GM12878 (cell line): ENCODE data around the gene SKAP1. TPM values are rescaled to one million over a fixed set of nuclear protein-coding genes. Genes with fewer than 3 reads are reported as not detected.
A peak's percentile ranks its signal among the peaks of the same experiment; 100 is the strongest.

Experiments
- ATAC-seq: fragments of 200-7000 bp; cut with Tn5 transposase; 3 replicates; pipeline ENCODE4 v1.9.1; 2020; ENCODE audit warnings: mild to moderate bottlenecking, moderate library complexity
- BruUV-seq: library from RNA; stranded (reverse); fragments of 400-500 nt; replicated peaks from 2 replicates; lab custom pipeline; 2021; lab: Mats Ljungman, UMichigan
- CTCF ChIA-PET: fragments of 300-600 bp; sonication (Branson Sonifier 250); formaldehyde crosslinking; extraction: SDS; loops from one replicate; lab custom pipeline; 2021; ENCODE audit warnings: inconsistent platforms; lab: Yijun Ruan, JAX
- POLR2A ChIA-PET: fragments of 350-600 bp; formaldehyde crosslinking; extraction: SDS; loops from one replicate; lab custom pipeline; 2021; ENCODE audit warnings: inconsistent platforms; lab: Charles Lee
- RAD21 ChIA-PET: fragments of 300-600 bp; sonication (Branson Sonifier 250); formaldehyde crosslinking; loops from one replicate; lab custom pipeline; 2023; ENCODE audit warnings: antibody characterized with exemption; ENCODE audit not compliant: unreplicated experiment; lab: Charles Lee
- SMC1A ChIA-PET: fragments of 300-600 bp; sonication (Branson Sonifier 250); formaldehyde crosslinking; loops from one replicate; lab custom pipeline; 2023; ENCODE audit not compliant: unreplicated experiment, uncharacterized antibody; lab: Charles Lee
- DNase-seq: peaks from one replicate; pipeline ENCODE4 v3.0.0-alpha.2; 2011; ENCODE audit warnings: low read depth, low spot score
- FAIRE-seq: peaks from 3 replicates; lab custom pipeline; 2011; peaks lifted over from hg19 to GRCh38; lab: Jason Lieb, UNC
- H2AFZ ChIP-seq: 2 replicates; pipeline ENCODE4 v1.6.0; 2011; ENCODE audit warnings: low read depth, low read length, control low read depth; ENCODE audit not compliant: control insufficient read depth
- H3K27ac ChIP-seq: 2 replicates; pipeline ENCODE4 v1.5.1; 2011; ENCODE audit warnings: control low read depth; ENCODE audit not compliant: control insufficient read depth, insufficient read depth
- H3K27me3 ChIP-seq, 2 experiments: replicated peaks in 1 of 2; 2 replicates each; pipeline versions ENCODE4 v1.6.0 to v1.6.1; 2011; ENCODE audit warnings: low read length in 1 of 2; ENCODE audit not compliant: control insufficient read depth in 2 of 2, insufficient read depth in 2 of 2
- H3K36me3 ChIP-seq, 2 experiments: 2 replicates each; pipeline ENCODE4 v1.5.1; 2011; ENCODE audit warnings: low read length in 1 of 2; ENCODE audit not compliant: control insufficient read depth in 2 of 2, insufficient read depth in 2 of 2
- H3K4me1 ChIP-seq: 2 replicates; pipeline ENCODE4 v1.6.1; 2011; ENCODE audit warnings: mild to moderate bottlenecking, low read length, moderate library complexity, mixed read lengths; ENCODE audit not compliant: control insufficient read depth, insufficient read depth
- H3K4me2 ChIP-seq: 2 replicates; pipeline ENCODE4 v1.6.0; 2011; ENCODE audit warnings: control low read depth; ENCODE audit not compliant: control insufficient read depth, insufficient read depth
- H3K4me3 ChIP-seq: fragments of 200-600 bp; sonication (generic); 2 replicates; pipeline ENCODE4 v1.5.1; 2016
- H3K79me2 ChIP-seq: 2 replicates; pipeline ENCODE4 v1.6.0; 2011; ENCODE audit warnings: low read length; ENCODE audit not compliant: control insufficient read depth, insufficient read depth
- H3K9ac ChIP-seq: 2 replicates; pipeline ENCODE4 v1.8.0; 2011; ENCODE audit warnings: low read length, control low read depth, mixed read lengths; ENCODE audit not compliant: control insufficient read depth, insufficient read depth
- H3K9me3 ChIP-seq: replicated peaks from 3 replicates; pipeline ENCODE4 v1.5.1; 2011; ENCODE audit warnings: mild to moderate bottlenecking, low read length; ENCODE audit not compliant: control insufficient read depth, insufficient read depth
- H4K20me1 ChIP-seq: 2 replicates; pipeline ENCODE4 v1.6.0; 2011; ENCODE audit not compliant: control insufficient read depth, insufficient read depth
- ASH2L ChIP-seq: fragments of 300-600, 200-600 bp; sonication (generic); IDR thresholded peaks from 2 replicates; pipeline ENCODE4 v1.6.1; 2017; ENCODE audit warnings: low read depth, mild to moderate bottlenecking, borderline replicate concordance
- BRCA1 ChIP-seq: IDR thresholded peaks from 2 replicates; pipeline ENCODE4 v1.6.1; 2011; ENCODE audit warnings: low read depth, low read length, improper control_type of control experiment
- KLF5 ChIP-seq: fragments of 450-650 bp; IDR thresholded peaks from 2 replicates; pipeline ENCODE4 v1.6.1; 2014; ENCODE audit warnings: mild to moderate bottlenecking; ENCODE audit not compliant: partially characterized antibody
- POLR2AphosphoS5 ChIP-seq: IDR thresholded peaks from 2 replicates; pipeline ENCODE4 v1.6.1; 2011; ENCODE audit warnings: mild to moderate bottlenecking, low read length, inconsistent platforms
- RAD21 ChIP-seq: IDR thresholded peaks from 2 replicates; pipeline ENCODE4 v1.6.1; 2011; ENCODE audit warnings: mild to moderate bottlenecking, low read depth, low read length, moderate library complexity; ENCODE audit not compliant: insufficient read depth
- RFX5 ChIP-seq: IDR thresholded peaks from 2 replicates; pipeline ENCODE4 v1.6.1; 2011; ENCODE audit warnings: low read depth, low read length, improper control_type of control experiment
- SMARCA5 ChIP-seq: fragments of 450-650 bp; IDR thresholded peaks from 2 replicates; pipeline ENCODE4 v1.6.1; 2017; ENCODE audit warnings: mild to moderate bottlenecking
- STAT1 ChIP-seq: fragments of 450-650 bp; conservative IDR thresholded peaks from 2 replicates; pipeline ENCODE4 v1.6.1; 2014; ENCODE audit warnings: antibody characterized with exemption, mild to moderate bottlenecking
- WGBS: methylation state at CpG from one replicate; pipeline ENCODE4 v1.1.6; 2016; ENCODE audit warnings: low lambda C conversion rate; ENCODE audit not compliant: insufficient replicate concordance, insufficient coverage; ENCODE audit errors: missing lambda C conversion rate; 5-methylcytosine and 5-hydroxymethylcytosine counted together
- in situ Hi-C: fragments of 300-500 bp; cut with MboI; formaldehyde crosslinking; loops from 9 replicates; pipeline ENCODE4 v1.14.3; 2018; ENCODE audit warnings: mixed read lengths
- intact Hi-C: fragments of 100-400 bp; cut with micrococcal nuclease; formaldehyde crosslinking; loops from one replicate; pipeline ENCODE4 v1.14.2; 2022; ENCODE audit not compliant: unreplicated experiment
- polyA plus RNA-seq, 11 experiments: library from polyadenylated mRNA; depleted of rRNA in 4 of 11; unstranded in 6 of 11; stranded (reverse) in 5 of 11; fragments of >200 nt; fragmentation: Nextera tagmentation in 4 of 11; fragmentation: Illumina TruSeq in 1 of 11; extraction: Ambion mirVana in 4 of 11; extraction: Trizol in 1 of 11; gene quantifications; 1 replicate in 1 of 11; 2 replicates in 10 of 11; pipeline versions ENCODE4 v1.2.1 to v1.2.3, GENCODE V29; 2011 to 2016; ENCODE audit warnings: inconsistent platforms in 2 of 11, missing spikeins in 2 of 11, low read depth in 1 of 11
- total RNA-seq, 4 experiments: library from RNA; depleted of rRNA in 3 of 4; stranded (reverse); fragments of >200 nt in 3 of 4; fragmentation: Illumina TruSeq in 1 of 4; extraction: Trizol in 1 of 4; gene quantifications; 2 replicates each; pipeline versions ENCODE4 v1.2.1 to v1.2.3, GENCODE V29; 2013 to 2021
- TF ChIP-seq, protein P1 (sequence below): IDR thresholded peaks from 2 replicates; pipeline ENCODE4 v1.6.1; 2012; ENCODE audit warnings: low read length, inconsistent platforms
- TF ChIP-seq, protein P2 (sequence below), 3 experiments: IDR thresholded peaks in 2 of 3; conservative IDR thresholded peaks in 1 of 3; 2 replicates each; pipeline ENCODE4 v1.5.1; 2011; ENCODE audit warnings: low read depth in 3 of 3, low read length in 3 of 3, mild to moderate bottlenecking in 3 of 3, control low read depth in 2 of 3, moderate library complexity in 2 of 3, inconsistent platforms in 1 of 3, mixed read lengths in 1 of 3; ENCODE audit not compliant: control insufficient read depth in 2 of 3, insufficient read depth in 1 of 3; ENCODE audit errors: extremely low read depth in 1 of 3

Gene SKAP1
- total and polyA plus RNA-seq, 10 of the 15 experiments (the other 5 are each of a cell fraction or from before 2014, with no cell fraction given), result 17.1 to 97.6 (median 35.9) TPM

DNA sequence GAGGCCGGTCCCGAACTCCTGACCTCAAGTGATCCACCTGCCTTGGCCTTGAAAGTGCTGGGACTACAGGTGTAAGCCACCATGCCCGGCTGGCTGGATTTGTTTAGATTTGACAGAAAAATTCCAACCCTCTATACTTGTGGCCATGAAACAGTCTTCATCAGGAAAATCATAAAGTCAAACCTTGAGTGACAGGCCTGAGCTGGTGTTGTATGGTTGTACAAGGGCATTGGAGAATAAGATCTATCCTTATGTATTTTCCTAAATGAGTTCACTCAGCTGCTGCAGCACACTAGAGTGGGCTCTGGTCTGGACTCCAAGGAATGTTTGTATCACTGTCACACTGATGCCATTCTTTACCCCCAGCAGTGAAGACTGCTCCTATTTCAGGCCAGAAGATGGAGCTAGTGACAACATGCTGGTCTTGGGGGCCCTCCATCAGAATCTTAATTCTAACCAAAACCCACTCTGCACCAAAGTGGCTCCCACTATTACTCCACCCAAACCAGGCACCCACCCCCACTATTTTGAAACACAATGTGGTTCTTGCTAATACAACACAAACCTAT, 295.0 kb downstream of the SKAP1 start (continued):
- no peak for TF ChIP-seq STAT1
- TF ChIP-seq SMARCA5, result no peak
- TF ChIP-seq, protein P1, sequence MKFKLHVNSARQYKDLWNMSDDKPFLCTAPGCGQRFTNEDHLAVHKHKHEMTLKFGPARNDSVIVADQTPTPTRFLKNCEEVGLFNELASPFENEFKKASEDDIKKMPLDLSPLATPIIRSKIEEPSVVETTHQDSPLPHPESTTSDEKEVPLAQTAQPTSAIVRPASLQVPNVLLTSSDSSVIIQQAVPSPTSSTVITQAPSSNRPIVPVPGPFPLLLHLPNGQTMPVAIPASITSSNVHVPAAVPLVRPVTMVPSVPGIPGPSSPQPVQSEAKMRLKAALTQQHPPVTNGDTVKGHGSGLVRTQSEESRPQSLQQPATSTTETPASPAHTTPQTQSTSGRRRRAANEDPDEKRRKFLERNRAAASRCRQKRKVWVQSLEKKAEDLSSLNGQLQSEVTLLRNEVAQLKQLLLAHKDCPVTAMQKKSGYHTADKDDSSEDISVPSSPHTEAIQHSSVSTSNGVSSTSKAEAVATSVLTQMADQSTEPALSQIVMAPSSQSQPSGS, result no peak
- no peak for TF ChIP-seq KLF5
- TF ChIP-seq, protein P2, sequence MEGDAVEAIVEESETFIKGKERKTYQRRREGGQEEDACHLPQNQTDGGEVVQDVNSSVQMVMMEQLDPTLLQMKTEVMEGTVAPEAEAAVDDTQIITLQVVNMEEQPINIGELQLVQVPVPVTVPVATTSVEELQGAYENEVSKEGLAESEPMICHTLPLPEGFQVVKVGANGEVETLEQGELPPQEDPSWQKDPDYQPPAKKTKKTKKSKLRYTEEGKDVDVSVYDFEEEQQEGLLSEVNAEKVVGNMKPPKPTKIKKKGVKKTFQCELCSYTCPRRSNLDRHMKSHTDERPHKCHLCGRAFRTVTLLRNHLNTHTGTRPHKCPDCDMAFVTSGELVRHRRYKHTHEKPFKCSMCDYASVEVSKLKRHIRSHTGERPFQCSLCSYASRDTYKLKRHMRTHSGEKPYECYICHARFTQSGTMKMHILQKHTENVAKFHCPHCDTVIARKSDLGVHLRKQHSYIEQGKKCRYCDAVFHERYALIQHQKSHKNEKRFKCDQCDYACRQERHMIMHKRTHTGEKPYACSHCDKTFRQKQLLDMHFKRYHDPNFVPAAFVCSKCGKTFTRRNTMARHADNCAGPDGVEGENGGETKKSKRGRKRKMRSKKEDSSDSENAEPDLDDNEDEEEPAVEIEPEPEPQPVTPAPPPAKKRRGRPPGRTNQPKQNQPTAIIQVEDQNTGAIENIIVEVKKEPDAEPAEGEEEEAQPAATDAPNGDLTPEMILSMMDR (IDR thresholded peaks at IDR 0.05 in 2 of 3, conservative IDR thresholded peaks at IDR 0.05 in 1 of 3; ENCODE audit: control insufficient read depth in 2 of 3, extremely low read depth in 1 of 3, insufficient read depth in 1 of 3, low read depth in 3 of 3, low read length in 3 of 3), result peak; percentile 30 to 45 (median 34); a peak in 5 of 6 replicates
- no peak for TF ChIP-seq BRCA1
- no peak for TF ChIP-seq RFX5
- no peak for TF ChIP-seq ASH2L
- TF ChIP-seq, all 136 proteins: peak for 5

DNA sequence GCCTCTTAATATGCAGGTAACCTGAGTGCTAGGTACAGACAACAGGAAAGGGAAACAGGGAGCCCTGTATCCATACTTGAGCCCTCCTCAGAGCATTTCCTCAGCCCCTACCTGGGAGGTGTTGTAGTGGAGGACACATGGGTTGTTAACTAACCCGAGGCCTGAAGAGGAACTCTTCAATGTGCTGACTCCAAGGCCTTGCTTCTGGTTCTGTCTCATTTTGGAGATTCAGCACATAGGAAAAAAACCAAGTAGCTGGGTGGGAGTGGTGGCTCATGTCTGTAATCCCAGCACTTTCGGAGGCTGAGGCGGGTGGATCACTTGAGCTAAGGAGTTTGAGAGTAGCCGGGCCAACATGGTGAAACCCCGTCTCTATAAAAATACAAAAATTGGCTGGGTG, 297.6 kb downstream of the SKAP1 start:
- Histone ChIP-seq H3K27ac (no peak overlapping the region), H3K4me1 (no peaks in the 10 kb centered on the region), H3K9me3 (no peaks in the 10 kb centered on the region), H4K20me1 (no peaks in the 10 kb centered on the region), H3K4me2 (no peak overlapping the region), H3K9ac (no peak overlapping the region), H3K36me3 (no peaks in the 10 kb centered on the region; a peak in 1 of 4 replicates), H3K27me3 (no peaks in the 10 kb centered on the region), H2AFZ (no peak overlapping the region), H3K79me2 (no peaks in the 10 kb centered on the region), H3K4me3 (no peak overlapping the region)
- intact Hi-C loops (no loop called here), in situ Hi-C loops (no loop called here)
- ChIA-PET POLR2A (no interaction called here), CTCF (interaction anchor here (0.6 to 8.5 kb wide), 15 partner anchors 9 to 486 kb away, joined by 3 to 223 read pairs (median 7); partner anchors contain the start of genes HOXB5 and SNX11), RAD21 (interaction anchor here (0.7 to 6.7 kb wide), 4 partner anchors 21 to 485 kb away, joined by 3 to 92 read pairs (median 14); no protein-coding TSS in a partner anchor), SMC1A (interaction anchor here (0.5 to 16.1 kb wide), 4 partner anchors 20 to 309 kb away, joined by 3 to 205 read pairs (median 28); no protein-coding TSS in a partner anchor)
- FAIRE-seq (no peak), ATAC-seq (no peak), DNase-seq (no peak)
- no TSS peak for BruUV-seq
- 79% methylated on average over 5 of the region's 5 CpGs for WGBS
- 0 out of 2 replicates have a peak, but pooled peaks have one; percentile 8 for TF ChIP-seq POLR2AphosphoS5
- TF ChIP-seq RAD21, result no peak
